ENCODE results near the gene PLEKHM1. TPM values are rescaled to one million over a fixed set of nuclear protein-coding genes. Genes with fewer than 3 reads are reported as not detected.
A peak's percentile ranks its signal among the peaks of the same experiment; 100 is the strongest.
"Not testable (repeated sequence)": the region's sequence is repeated elsewhere in the genome, so short reads cannot be mapped to it uniquely, and the experiment has no call there.

PLEKHM1 gene
- 10 to 100 TPM; 16.9 to 48.0 (median 30.9) TPM for total RNA-seq
- 10 to 100 TPM; 11.1 to 19.0 TPM for polyA plus RNA-seq
- long read RNA-seq, donor 1, full-length matches to known transcripts: 1 of 12 reads
- long read RNA-seq, donor 1, partial matches to known transcripts: 9 of 12 reads
- long read RNA-seq, donor 1, other reads (novel, unspliced or antisense): 2 of 12 reads
- long read RNA-seq, donor 2, full-length matches to known transcripts: 5 of 24 reads
- long read RNA-seq, donor 2, partial matches to known transcripts: 7 of 24 reads
- long read RNA-seq, donor 2, other reads (novel, unspliced or antisense): 12 of 24 reads
- long read RNA-seq, donor 3, partial matches to known transcripts: 5 of 11 reads
- long read RNA-seq, donor 3, other reads (novel, unspliced or antisense): 6 of 11 reads

DNA sequence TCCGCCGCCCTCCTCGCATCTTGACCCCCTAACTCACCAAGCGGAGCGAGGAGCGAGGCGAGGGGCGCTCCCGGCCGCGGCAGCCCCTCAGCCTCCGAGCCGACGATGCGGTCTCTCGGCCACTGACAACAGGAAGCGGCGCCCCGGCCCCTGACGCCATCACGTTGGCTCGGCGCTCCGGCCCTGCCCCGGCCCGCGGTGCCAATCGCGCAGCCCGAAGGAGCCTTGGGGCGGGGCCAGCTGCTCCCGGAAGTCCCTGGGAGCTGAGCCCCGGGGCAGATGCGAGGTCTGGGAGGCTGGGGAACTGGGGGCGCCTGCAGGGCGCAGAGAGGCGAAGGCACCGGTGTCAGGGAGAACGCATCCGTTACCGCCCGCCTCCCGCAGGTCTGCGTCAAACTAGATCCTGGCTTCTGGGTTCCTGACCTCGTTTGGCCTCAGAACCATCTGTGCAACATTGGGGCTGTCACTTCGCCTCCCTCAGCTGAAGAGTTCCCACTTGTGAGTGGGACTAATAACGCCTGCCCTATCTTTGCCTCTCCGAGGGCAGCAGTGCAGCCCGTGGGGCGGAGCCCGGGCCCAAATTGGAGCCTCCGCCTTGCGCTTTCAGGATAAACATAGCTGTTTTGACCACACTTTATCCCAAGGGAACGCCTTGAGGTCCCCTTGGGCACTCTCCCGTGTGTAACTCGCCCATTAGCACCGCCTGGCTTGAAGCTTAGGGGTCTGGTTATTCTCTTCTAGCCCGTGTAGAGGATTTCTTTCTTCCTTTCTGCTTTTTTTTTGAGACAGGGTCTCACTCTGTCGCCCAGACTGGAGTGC is at the start of gene PLEKHM1:
Gene PLEKHM1 (minus strand): TSS at position 107 of the 819 bp plus-strand sequence. CDS start 8,237 bp downstream, outside the sequence.
- 1 to 2% (median 1%) methylated on average over 12 to 57 of the region's 59 CpGs for WGBS, 4 donors
- peaks cover 0 to 33% (median 12%) of the 10 kb centered on the region in 12 donors for H3K4me1 ChIP-seq
- peak; percentile 86 to 95 (median 92) for DNase-seq
- H3K27ac ChIP-seq: peak within 1 kb of the TSS; percentile 57 to 94 (median 86)
- H3K27me3 ChIP-seq; H3K36me3 ChIP-seq; H3K9me3 ChIP-seq; intact Hi-C loops (cut with DNase I): not testable (repeated sequence)
- ATAC-seq: peak; percentile 93 to 97 (median 96)
- peak within 1 kb of the TSS; percentile 41 to 85 (median 71) for H3K4me3 ChIP-seq
- TF ChIP-seq POLR2A (IDR thresholded peaks at IDR 0.05): peak in 1 of 2 donors; percentile 92

DNA sequence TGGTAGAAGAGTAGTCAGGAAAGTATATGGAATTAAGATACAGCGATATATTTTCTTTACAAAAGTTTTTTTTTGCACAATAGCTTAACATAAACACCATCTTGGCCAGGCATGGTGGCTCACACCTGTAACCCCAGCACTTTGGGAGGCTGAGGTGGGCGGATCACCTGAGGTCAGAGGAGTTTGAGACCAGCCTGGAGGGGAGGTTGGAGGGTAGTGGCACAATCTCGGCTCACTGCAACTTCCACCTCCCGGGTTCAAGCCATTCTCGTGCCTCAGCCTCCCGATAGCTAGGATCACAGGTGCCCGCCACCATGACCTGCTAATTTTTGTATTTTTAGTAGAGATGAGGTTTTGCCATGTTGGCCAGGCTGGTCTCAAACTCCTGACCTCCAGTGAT is 47.6 kb upstream of the PLEKHM1 start:
- intact Hi-C loops (cut with DNase I): not testable (repeated sequence)

DNA sequence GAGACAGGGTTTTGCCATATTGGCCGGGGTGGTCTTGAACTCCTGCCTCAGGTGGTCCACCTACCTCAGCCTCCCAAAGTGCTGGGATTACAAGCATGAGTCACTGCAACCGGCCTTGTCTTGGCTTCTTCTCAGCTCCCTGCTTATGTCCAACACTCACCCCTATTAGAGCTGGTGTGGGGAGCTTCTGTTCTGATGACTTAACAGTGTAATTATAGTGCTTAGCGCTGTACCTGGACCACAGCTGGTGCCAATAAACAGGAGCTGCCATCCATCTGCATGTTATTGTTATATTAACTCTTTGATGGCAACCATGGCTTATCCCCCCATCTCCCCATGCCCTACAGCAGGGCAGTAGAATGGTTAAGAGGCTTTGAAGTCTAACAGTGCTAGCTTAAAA is 15.6 kb upstream of the PLEKHM1 start:
- not testable (repeated sequence) for H3K4me3 ChIP-seq

More for the DNA sequence above, 47.6 kb upstream of the PLEKHM1 start:
- H3K27me3 ChIP-seq, H3K4me3 ChIP-seq, DNase-seq, H3K4me1 ChIP-seq, H3K36me3 ChIP-seq, H3K9me3 ChIP-seq, ATAC-seq, H3K27ac ChIP-seq: not testable (repeated sequence)
- WGBS, 4 donors: 96 to 100% (median 97%) methylated on average over 4 to 6 of the region's 7 CpGs

DNA sequence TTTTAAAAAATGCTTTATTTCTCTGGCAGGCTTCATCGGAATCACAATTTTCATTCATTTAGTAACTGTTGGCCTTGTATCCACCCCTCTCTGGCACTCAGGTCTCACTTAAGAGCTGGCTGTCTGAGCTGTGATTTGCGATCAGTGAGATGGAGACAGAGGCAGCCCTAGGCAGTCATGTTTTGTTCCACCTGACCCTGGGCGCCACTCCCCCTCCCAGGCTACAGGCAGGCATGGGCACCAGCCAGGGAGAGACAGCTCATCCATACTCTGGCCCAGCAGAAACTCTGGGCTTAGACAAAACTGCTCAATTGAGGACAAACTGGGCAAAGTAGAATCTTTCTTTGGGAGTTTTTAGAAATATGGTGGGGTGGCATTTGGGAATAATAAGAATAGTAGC is 14.7 kb upstream of the PLEKHM1 start:
- intact Hi-C loops (cut with DNase I); H3K4me1 ChIP-seq; H3K27ac ChIP-seq; H3K27me3 ChIP-seq; H3K9me3 ChIP-seq; ATAC-seq; H3K4me3 ChIP-seq; DNase-seq; H3K36me3 ChIP-seq: not testable (repeated sequence)
- WGBS, 4 donors: 89 to 92% (median 90%) methylated on average over 3 of the region's 3 CpGs

More for the DNA sequence above, 15.6 kb upstream of the PLEKHM1 start:
- H3K27ac ChIP-seq; H3K36me3 ChIP-seq; H3K4me1 ChIP-seq; ATAC-seq; H3K9me3 ChIP-seq; DNase-seq; H3K27me3 ChIP-seq; intact Hi-C loops (cut with DNase I): not testable (repeated sequence)
- WGBS, 4 donors: 49 to 73% (median 65%) methylated on average over 3 of the region's 3 CpGs

DNA sequence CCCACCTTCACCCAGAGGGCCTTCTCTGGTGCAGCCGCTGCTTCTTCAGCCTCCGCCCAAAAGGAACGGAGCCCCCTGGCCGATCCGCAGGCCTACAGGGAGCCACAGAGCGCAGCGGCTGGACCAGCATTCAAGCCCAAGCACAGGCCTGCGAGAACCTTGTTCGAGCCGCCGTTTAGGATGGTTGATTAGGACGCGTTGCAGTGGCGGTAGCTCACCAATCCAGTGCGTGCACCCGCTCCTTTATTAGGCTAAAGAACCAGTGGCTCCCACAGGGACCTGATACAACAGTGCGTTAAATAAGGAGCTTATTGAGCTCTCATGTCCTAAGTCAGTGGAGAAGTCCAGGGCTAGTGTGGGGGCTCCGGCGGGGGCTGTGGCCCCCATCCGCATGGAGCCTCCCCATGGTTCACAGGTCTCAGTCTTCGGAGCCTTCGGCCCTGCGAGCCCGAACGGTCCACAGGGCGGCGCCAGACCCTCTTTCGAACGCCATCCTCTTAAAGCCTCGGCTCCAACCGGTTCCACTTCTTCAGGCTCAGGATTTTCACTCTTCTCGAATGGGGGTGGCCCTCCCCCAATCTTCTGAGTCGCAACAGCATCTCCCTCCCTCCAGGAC is 10.7 kb upstream of the PLEKHM1 start:
- peak overlapping the region in 1 of 12 donors; percentile 15 for H3K4me3 ChIP-seq
- ATAC-seq: peak in 2 of 4 donors; percentile 60 to 65
- intact Hi-C loops (cut with DNase I); H3K9me3 ChIP-seq; DNase-seq; H3K27me3 ChIP-seq; H3K27ac ChIP-seq; H3K36me3 ChIP-seq; H3K4me1 ChIP-seq: not testable (repeated sequence)
- 5 to 18% (median 15%) methylated on average over 14 to 31 of the region's 33 CpGs for WGBS, 4 donors
- TF ChIP-seq, protein P1, sequence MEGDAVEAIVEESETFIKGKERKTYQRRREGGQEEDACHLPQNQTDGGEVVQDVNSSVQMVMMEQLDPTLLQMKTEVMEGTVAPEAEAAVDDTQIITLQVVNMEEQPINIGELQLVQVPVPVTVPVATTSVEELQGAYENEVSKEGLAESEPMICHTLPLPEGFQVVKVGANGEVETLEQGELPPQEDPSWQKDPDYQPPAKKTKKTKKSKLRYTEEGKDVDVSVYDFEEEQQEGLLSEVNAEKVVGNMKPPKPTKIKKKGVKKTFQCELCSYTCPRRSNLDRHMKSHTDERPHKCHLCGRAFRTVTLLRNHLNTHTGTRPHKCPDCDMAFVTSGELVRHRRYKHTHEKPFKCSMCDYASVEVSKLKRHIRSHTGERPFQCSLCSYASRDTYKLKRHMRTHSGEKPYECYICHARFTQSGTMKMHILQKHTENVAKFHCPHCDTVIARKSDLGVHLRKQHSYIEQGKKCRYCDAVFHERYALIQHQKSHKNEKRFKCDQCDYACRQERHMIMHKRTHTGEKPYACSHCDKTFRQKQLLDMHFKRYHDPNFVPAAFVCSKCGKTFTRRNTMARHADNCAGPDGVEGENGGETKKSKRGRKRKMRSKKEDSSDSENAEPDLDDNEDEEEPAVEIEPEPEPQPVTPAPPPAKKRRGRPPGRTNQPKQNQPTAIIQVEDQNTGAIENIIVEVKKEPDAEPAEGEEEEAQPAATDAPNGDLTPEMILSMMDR (IDR thresholded peaks at IDR 0.05): peak in 7 of 12 donors; percentile 10 to 41 (median 19)

DNA sequence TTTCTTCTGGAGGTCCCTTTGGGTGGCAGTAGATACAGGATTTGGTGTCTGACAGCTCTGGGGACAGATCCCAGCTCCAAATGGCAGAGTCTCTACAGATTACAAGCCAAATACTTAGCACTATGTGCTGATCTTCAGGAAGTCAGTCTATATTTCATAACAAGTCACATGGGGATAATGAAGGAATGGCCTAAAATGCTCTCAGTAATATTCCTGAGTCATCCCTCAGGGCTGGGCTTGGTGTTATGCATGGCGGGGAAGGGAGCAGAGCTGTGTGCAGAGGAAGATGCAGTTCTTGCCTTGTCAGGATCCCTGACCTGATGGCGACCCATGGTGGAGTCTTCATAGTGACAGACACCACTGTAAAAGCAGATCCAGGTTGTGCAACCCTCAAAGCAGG is 10.0 kb upstream of the PLEKHM1 start:
- intact Hi-C loops (cut with DNase I); DNase-seq: not testable (repeated sequence)

DNA sequence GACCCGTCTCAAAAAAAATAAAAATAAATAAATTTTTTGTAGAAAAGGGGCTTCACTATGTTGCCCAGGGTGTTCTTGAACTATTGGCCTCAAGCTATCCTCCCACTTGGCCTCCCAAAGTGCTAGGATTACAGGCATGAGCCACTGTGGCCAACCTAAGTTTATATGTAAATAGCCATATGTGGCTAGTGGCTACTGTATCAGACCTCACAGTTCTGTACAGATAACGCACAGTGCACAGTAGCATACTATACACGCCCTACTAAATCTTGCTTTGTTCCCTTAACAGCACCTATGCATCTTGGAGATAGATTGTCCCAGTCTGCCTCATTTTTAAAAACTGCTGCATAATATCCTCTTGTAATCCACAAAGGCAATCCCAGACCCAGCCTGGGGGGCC is 8.7 kb upstream of the PLEKHM1 start:
- H3K9me3 ChIP-seq; intact Hi-C loops (cut with DNase I); H3K27ac ChIP-seq; H3K27me3 ChIP-seq; ATAC-seq; DNase-seq; H3K36me3 ChIP-seq; H3K4me3 ChIP-seq; H3K4me1 ChIP-seq: not testable (repeated sequence)
- WGBS, 4 donors: 91 to 98% (median 95%) methylated on average over 3 of the region's 3 CpGs

More for the DNA sequence above, 10.0 kb upstream of the PLEKHM1 start:
- H3K27me3 ChIP-seq, H3K36me3 ChIP-seq, H3K4me3 ChIP-seq, H3K4me1 ChIP-seq, H3K9me3 ChIP-seq: not testable (repeated sequence)
- WGBS, 4 donors: 78 to 91% methylated on average over 1 to 2 of the region's 2 CpGs; no CpG with 5 or more reads in 2 of the 4 donors
- peak overlapping the region in 1 of 12 donors; percentile 73 for H3K27ac ChIP-seq
- ATAC-seq: peak; percentile 47 to 94 (median 66)

DNA sequence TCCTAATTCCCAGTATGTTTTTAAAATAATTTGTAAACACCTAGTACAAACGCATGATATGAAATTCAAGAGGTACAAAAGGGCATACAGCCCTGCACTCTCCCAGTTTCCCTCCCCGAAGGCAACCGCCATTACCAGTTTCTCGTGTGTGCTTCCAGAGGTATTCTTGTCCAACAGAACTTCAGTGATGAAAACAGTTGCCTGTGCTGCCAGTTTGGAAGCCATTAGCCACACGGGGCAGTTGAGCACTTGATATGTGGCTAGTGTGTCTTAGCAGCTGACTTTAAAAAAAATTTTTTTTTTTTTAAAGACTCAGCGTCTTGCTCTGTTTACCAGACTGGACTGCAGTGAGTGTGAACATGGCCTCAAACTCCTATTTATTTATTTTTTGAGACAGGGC is 7.9 kb upstream of the PLEKHM1 start:
- ATAC-seq; DNase-seq; H3K4me1 ChIP-seq; H3K4me3 ChIP-seq; H3K36me3 ChIP-seq; H3K27me3 ChIP-seq; H3K27ac ChIP-seq; intact Hi-C loops (cut with DNase I); H3K9me3 ChIP-seq: not testable (repeated sequence)
- WGBS, 4 donors: 89 to 100% (median 92%) methylated on average over 2 to 5 of the region's 6 CpGs

DNA sequence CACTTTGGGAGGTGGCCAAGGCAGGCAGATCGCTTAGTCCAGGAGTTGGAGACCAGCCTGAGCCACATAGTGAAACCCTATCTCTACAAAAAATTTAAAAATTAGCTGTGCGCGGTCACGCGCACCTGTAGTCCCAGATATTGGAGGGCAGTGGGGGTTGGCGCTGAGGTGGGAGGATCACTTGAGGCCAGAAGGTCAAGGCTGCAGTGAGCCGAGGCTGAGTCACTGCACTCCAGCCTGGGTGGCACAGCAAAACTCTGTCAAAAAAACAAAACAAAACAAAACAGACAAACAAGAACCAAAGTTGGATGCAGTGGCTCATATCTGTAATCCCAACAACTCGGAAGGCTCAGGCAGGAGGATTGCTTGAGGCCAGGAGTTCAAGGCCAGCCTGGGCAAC is 6.9 kb upstream of the PLEKHM1 start:
- intact Hi-C loops (cut with DNase I); H3K36me3 ChIP-seq; H3K4me1 ChIP-seq; H3K4me3 ChIP-seq; ATAC-seq; H3K27ac ChIP-seq; DNase-seq; H3K27me3 ChIP-seq; H3K9me3 ChIP-seq: not testable (repeated sequence)
- 88 to 95% (median 94%) methylated on average over 7 to 8 of the region's 8 CpGs for WGBS, 4 donors

Data from heart left ventricle (tissue), 16 donors.